Measurements from ENCODE around the gene BRD9. TPM values are rescaled to one million over a fixed set of nuclear protein-coding genes. Genes with fewer than 3 reads are reported as not detected.
A peak's percentile ranks its signal among the peaks of the same experiment; 100 is the strongest.

The BRD9 gene
- total RNA-seq, 2 experiments from 2014 or later = 46.7 to 49.7 TPM

DNA sequence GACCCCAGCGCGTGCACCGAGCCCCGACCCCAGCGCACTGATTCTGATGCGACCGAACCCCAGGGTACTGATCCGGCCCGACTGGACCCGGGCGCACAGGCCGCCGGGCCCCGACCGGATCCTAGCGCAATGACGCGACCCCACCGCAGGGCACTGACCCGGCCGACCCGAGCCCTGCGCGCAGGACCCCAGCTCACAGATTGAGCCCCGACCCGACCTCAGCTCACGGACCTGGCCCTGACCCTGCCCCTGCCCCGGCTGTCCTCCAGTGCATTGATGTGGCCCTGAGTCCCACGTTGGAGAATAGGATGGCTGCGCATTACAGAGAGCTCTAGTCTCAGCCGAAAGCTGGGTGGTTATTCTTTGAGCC is 521 bp upstream of the BRD9 start:
- CTCF ChIA-PET = interaction anchor here (1.0 to 1.2 kb wide), 4 partner anchors 89 to 760 kb away, joined by 3 read pairs; no protein-coding TSS in a partner anchor
- POLR2A ChIA-PET = no interaction called here

DNA sequence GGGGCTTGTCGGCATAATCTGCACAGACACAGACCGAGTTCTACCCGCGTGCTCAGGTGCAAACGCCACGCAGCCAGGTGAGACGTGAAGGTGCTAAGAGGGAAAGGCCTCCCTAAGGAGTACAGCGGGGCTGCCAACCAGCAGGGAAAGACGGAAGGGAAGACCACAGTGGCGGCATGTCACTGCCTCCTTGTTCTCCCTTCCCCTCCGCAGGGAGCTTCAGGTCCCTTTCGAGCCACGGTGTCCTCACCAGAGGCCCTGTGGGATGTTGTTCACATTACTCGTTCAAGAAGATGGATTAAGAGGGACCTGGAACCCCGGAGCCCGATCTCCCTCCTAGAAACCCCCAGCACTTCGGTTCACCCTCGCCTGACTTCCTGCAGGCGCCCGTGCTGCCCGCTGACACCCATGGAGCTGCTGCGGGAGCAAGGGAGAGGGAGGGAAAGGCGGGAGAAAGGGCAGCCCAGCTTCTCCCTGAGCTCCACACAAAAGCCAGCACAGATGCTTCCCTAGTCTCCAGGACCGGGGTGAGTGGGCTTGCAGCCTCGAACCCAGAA is 686 bp downstream of the BRD9 start:
- no peaks in the 10 kb centered on the region for H3K9me3 Mint-ChIP-seq (ENCODE audit: low read depth)
- CTCF ChIA-PET = interaction anchor here (1.1 kb wide), 2 partner anchors 9 to 12 kb away, joined by 3 to 4 read pairs; no protein-coding TSS in a partner anchor
- no peaks in the 10 kb centered on the region for H3K27me3 Mint-ChIP-seq
- ATAC-seq = no peak
- POLR2A ChIA-PET = no interaction called here
- peaks cover 75% of the 10 kb centered on the region for H3K36me3 Mint-ChIP-seq (ENCODE audit: low read depth)
- peak; percentile 35 for DNase-seq
- H3K27ac Mint-ChIP-seq = peak overlapping the region; percentile 85
- H3K4me3 Mint-ChIP-seq = peak overlapping the region; percentile 90
- H3K4me1 Mint-ChIP-seq = peaks cover 36% of the 10 kb centered on the region
- intact Hi-C loops (cut with DNase I, micrococcal nuclease) = loop anchor here in 1 of 2 experiments (1.0 to 10.0 kb wide), 12 partner anchors 20 to 907 kb away; partner anchors contain the start of genes CCDC127, CEP72, CLPTM1L and EXOC3

More for the DNA sequence above, 521 bp upstream of the BRD9 start:
- intact Hi-C loops (cut with DNase I, micrococcal nuclease) = loop anchor here in 1 of 2 experiments (2.0 to 10.0 kb wide), 8 partner anchors 108 to 906 kb away; partner anchors contain the start of genes CCDC127, EXOC3, MRPL36 and PDCD6
- Mint-ChIP-seq H3K36me3 (ENCODE audit: low read depth) (peaks cover 64% of the 10 kb centered on the region), H3K27ac (no peak overlapping the region), H3K4me3 (peak overlapping the region; percentile 90), H3K4me1 (peaks cover 36% of the 10 kb centered on the region), H3K9me3 (ENCODE audit: low read depth) (no peaks in the 10 kb centered on the region), H3K27me3 (no peaks in the 10 kb centered on the region)
- ATAC-seq (peak; percentile 8), DNase-seq (peak; percentile 21)

DNA sequence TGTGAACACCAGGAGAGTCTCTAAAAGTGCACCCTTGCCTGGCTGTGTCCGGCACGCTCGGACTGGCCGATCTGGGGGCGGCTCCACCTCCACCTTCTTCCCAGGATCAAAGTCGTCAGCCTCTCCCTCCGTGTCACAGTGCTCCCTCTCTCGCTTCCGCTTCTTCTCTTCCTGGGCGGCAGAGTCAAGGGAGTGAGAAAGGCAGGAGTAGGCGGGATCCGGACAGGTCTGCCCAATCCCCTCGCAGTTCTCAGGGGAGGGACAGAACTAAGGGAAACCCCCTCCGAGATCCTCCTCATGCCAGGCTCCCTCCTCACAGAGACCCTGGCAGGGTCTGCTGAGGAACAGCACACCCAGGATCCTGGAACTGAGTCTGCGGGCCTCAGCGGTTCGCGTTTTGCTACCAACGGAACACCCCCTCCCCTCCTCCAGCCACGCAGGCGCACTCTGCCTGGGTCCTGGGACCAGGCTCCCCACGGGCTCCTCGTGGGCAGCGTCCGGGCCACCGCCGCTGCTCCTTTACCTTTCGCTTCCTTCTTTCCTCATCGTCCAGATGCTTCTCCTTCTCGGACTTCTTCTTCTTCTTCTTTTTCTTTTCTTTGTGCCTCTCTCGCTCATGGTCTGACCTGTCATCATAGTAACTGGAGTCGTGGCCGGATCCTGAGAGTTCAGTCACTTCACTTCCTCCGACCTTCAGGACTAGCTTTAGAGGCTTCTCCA is 1.3 kb downstream of the BRD9 start:
- Mint-ChIP-seq H3K27ac (peak overlapping the region; percentile 85), H3K27me3 (no peaks in the 10 kb centered on the region), H3K4me3 (peak overlapping the region; percentile 90), H3K36me3 (ENCODE audit: low read depth) (peaks cover 74% of the 10 kb centered on the region), H3K4me1 (peaks cover 36% of the 10 kb centered on the region), H3K9me3 (ENCODE audit: low read depth) (no peaks in the 10 kb centered on the region)
- intact Hi-C loops (cut with DNase I, micrococcal nuclease) = loop anchor here in 1 of 2 experiments (5.0 to 10.0 kb wide), 2 partner anchors 446 to 674 kb away; partner anchors contain the start of genes CCDC127, EXOC3 and SDHA
- ChIA-PET CTCF (interaction anchor here (1.1 kb wide), 1 partner anchor 10 kb away, joined by 4 read pairs; no protein-coding TSS in a partner anchor), POLR2A (no interaction called here)
- DNase-seq (no peak), ATAC-seq (no peak)

DNA sequence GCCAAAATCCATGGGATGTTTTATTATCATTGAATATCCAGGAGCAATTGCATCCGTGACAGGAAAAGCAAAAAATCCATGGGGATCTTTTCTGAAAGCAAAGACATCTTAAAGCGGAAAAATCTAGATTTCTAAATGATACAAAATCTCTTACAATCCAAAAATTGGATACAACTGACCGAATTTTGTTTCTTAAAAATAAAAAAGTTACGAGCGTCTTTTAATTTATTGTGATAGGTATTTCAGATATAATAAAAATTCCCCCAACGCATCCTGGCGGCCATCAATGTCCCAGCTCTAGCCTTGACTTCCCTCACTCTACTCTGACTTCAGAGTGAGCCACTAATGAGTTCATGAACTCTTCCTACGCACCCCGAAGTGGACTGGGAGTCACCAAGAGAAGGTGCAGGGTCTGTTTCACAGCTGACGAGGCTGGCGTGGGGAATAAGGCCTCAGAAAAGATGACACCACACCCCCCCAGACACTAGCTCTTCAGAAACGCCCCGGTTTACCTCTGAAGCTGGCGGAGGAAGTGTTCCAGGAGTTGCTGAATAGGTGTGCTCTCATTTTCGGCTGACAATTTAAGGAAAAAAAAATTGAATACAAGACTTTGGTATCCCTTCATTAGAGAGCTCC is 3.4 kb downstream of the BRD9 start:
- no peaks in the 10 kb centered on the region for H3K27me3 Mint-ChIP-seq
- peak overlapping the region; percentile 35 for H3K27ac Mint-ChIP-seq
- no peaks in the 10 kb centered on the region for H3K9me3 Mint-ChIP-seq (ENCODE audit: low read depth)
- intact Hi-C loops (cut with DNase I, micrococcal nuclease) = no loop called here
- peaks cover 36% of the 10 kb centered on the region for H3K4me1 Mint-ChIP-seq
- peaks cover 78% of the 10 kb centered on the region for H3K36me3 Mint-ChIP-seq (ENCODE audit: low read depth)
- H3K4me3 Mint-ChIP-seq = no peak overlapping the region
- no peak for ATAC-seq
- DNase-seq = no peak
- ChIA-PET POLR2A (no interaction called here), CTCF (interaction anchor here (1.0 to 1.7 kb wide), 3 partner anchors 13 to 24 kb away, joined by 3 to 4 read pairs (median 4); no protein-coding TSS in a partner anchor)

DNA sequence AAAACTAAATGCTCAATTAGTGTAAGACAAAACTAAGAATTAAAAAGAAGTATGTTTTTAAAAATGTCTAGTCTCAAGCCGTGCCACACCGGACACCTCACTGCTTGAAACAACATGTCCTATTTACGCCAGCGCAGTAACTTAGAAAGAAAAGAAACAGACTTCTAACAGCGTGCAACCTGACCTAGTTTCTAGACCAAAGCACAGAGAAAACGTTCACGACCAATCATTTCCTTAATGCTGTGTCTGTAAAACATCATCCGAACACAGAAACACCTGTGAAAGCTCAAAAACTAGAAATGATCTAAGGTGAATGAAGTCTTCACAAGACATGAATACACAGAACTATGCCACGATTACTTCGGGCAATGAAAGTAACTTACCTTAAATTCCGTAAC is 4.0 kb downstream of the BRD9 start:
- H3K36me3 Mint-ChIP-seq (ENCODE audit: low read depth) = peaks cover 79% of the 10 kb centered on the region
- no peaks in the 10 kb centered on the region for H3K27me3 Mint-ChIP-seq
- intact Hi-C loops (cut with DNase I, micrococcal nuclease) = no loop called here
- ChIA-PET CTCF (interaction anchor here (1.0 to 1.7 kb wide), 2 partner anchors 14 to 24 kb away, joined by 3 to 4 read pairs; no protein-coding TSS in a partner anchor), POLR2A (interaction anchor here (0.6 kb wide), 1 partner anchor 639 kb away, joined by 4 read pairs; no protein-coding TSS in a partner anchor)
- no peak for ATAC-seq
- H3K4me3 Mint-ChIP-seq = no peak overlapping the region
- H3K4me1 Mint-ChIP-seq = peaks cover 34% of the 10 kb centered on the region
- no peaks in the 10 kb centered on the region for H3K9me3 Mint-ChIP-seq (ENCODE audit: low read depth)
- H3K27ac Mint-ChIP-seq = peak overlapping the region; percentile 35
- DNase-seq = no peak

DNA sequence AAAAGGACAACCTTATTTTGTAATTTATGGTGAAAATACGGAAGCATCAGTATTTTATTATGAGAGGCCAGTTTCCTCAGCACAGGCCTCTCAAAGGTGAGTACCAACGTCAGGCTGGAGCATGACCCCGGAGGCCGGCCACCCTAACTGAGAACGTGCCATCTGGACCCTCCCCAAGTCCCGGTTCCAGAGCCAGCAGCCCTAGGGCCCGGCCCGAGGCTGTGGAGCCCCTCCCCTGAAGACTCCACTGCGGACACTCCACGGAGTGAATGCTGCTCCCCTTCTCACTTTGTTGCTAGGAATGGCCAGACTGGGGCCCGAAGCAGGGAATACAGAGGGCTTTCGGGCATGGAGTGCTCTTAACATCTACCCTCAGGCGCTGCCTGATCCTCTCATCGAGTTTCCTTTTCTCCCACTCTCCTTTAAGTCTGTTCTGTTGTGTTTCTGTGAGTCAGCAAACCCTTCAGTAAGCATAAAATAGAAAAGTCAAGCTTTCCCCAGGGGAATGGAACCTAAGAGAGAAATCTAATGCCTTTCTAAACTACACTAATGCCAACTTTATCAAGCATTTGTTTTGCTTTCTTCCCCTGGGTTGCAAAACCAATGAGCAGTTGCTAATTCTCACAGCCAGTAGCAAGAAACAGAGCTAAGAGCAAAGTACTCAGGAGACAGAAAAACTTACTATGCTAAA is 4.5 kb downstream of the BRD9 start:
- DNase-seq = no peak
- Mint-ChIP-seq H3K9me3 (ENCODE audit: low read depth) (peaks cover 4% of the 10 kb centered on the region), H3K4me3 (no peak overlapping the region), H3K27ac (no peak overlapping the region), H3K27me3 (no peaks in the 10 kb centered on the region), H3K4me1 (peaks cover 32% of the 10 kb centered on the region), H3K36me3 (ENCODE audit: low read depth) (peaks cover 80% of the 10 kb centered on the region)
- POLR2A ChIA-PET = interaction anchor here (0.6 kb wide), 1 partner anchor 639 kb away, joined by 4 read pairs; no protein-coding TSS in a partner anchor
- CTCF ChIA-PET = interaction anchor here (1.0 to 1.7 kb wide), 2 partner anchors 14 to 25 kb away, joined by 3 to 4 read pairs; no protein-coding TSS in a partner anchor
- intact Hi-C loops (cut with DNase I, micrococcal nuclease) = no loop called here
- no peak for ATAC-seq

DNA sequence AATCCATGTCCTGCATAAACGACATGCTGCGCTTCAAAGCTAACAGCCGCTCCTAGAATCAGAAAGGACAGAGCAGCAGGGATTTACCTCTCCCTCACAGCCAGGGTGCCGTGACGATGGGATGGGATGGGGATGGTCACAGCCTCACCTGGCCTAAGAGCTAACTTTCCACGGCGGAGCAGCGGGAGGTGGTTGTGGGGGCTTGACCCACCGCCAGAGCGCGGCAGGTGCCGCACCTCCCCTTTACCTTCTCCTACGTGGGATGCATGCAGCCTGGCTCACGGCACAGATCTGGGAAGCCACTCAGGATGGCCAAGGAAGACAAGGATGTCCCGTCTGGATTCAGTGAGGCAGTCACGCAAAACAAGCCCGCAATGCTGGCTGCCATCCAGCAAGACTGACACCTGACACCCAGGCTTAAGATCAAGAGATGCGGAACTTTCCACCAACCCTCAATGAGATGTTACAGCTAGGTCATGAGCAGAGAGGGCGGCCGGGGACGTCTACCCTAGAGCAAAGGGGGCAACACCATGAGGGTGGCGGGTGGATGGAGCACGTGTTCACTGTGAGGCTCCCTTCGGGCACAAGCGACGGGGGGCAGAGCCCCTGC is 5.8 kb downstream of the BRD9 start:
- H3K27me3 Mint-ChIP-seq = no peaks in the 10 kb centered on the region
- no peak overlapping the region for H3K4me3 Mint-ChIP-seq
- CTCF ChIA-PET = no interaction called here
- POLR2A ChIA-PET = no interaction called here
- DNase-seq = no peak
- H3K27ac Mint-ChIP-seq = no peak overlapping the region
- no peak for ATAC-seq
- intact Hi-C loops (cut with DNase I, micrococcal nuclease) = no loop called here
- H3K4me1 Mint-ChIP-seq = peaks cover 44% of the 10 kb centered on the region
- peaks cover 90% of the 10 kb centered on the region for H3K36me3 Mint-ChIP-seq (ENCODE audit: low read depth)
- H3K9me3 Mint-ChIP-seq (ENCODE audit: low read depth) = peaks cover 11% of the 10 kb centered on the region

DNA sequence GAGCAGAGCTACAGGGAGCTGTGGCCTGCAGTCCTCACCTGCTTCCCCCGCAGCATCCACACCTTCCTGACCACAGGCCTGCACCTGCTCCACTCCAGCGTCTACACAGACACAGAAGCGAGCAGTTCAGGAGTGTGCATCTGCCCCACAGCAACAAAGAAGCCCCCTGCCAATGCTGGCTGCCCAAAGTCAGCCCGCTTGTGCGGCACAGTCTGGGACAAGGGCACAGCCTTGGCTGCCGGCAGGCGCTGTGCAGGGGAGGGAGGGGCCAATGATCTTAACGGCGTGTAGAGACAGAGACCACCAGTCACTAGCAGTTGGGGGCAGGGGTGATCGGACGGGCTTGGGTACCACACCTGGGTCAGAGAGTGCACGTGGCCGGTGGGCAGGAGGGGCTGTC is 6.6 kb downstream of the BRD9 start:
- Mint-ChIP-seq H3K36me3 (ENCODE audit: low read depth) (peaks cover 92% of the 10 kb centered on the region), H3K4me3 (no peak overlapping the region), H3K27ac (no peak overlapping the region), H3K9me3 (ENCODE audit: low read depth) (peaks cover 11% of the 10 kb centered on the region), H3K4me1 (peaks cover 39% of the 10 kb centered on the region), H3K27me3 (no peaks in the 10 kb centered on the region)
- intact Hi-C loops (cut with DNase I, micrococcal nuclease) = no loop called here
- ChIA-PET POLR2A (no interaction called here), CTCF (no interaction called here)
- ATAC-seq = no peak
- DNase-seq = no peak

DNA sequence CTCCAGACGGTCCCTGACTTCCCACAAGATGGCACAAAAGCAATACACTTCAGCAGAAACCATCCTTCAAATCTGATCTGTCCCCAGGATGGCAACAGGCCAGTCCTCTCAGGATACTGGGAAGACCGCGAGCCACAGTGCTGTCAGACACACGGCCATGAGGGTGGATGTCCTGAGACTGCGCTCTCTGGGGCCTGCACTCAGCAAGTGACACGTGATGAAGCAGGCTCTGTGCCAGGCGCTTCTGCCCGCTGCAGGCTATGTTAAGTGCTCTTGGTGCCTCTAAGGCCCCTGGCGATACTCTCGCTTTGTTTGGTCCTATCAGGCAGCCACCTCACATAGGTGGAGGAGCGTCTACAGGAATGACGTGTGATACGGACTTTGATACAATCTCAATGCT is 7.1 kb downstream of the BRD9 start:
- intact Hi-C loops (cut with DNase I, micrococcal nuclease) = no loop called here
- H3K36me3 Mint-ChIP-seq (ENCODE audit: low read depth) = peaks cover 93% of the 10 kb centered on the region
- no peak overlapping the region for H3K27ac Mint-ChIP-seq
- H3K4me1 Mint-ChIP-seq = peaks cover 34% of the 10 kb centered on the region
- DNase-seq = no peak
- H3K27me3 Mint-ChIP-seq = no peaks in the 10 kb centered on the region
- peaks cover 11% of the 10 kb centered on the region for H3K9me3 Mint-ChIP-seq (ENCODE audit: low read depth)
- ChIA-PET POLR2A (no interaction called here), CTCF (no interaction called here)
- no peak overlapping the region for H3K4me3 Mint-ChIP-seq
- no peak for ATAC-seq

DNA sequence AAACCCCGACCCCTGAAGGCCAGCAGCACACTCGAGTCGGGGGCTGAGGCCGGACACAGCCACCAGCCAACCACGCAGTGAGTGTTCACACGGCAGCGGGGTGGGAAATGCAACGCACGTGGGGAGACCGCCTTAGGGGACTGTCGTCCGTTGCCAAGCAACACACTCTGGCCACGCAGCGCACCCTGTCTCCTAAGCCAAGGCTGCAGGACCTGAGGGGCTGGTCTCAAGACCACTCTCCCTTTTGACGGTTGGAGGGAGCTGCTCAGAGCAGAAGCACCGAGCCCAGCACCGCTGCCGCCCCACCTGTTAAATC is 7.5 kb downstream of the BRD9 start:
- no peak for ATAC-seq
- intact Hi-C loops (cut with DNase I, micrococcal nuclease) = no loop called here
- Mint-ChIP-seq H3K4me1 (peaks cover 30% of the 10 kb centered on the region), H3K4me3 (no peak overlapping the region), H3K36me3 (ENCODE audit: low read depth) (peaks cover 89% of the 10 kb centered on the region), H3K27ac (no peak overlapping the region), H3K9me3 (ENCODE audit: low read depth) (peaks cover 11% of the 10 kb centered on the region), H3K27me3 (no peaks in the 10 kb centered on the region)
- ChIA-PET POLR2A (no interaction called here), CTCF (no interaction called here)
- no peak for DNase-seq

Data from activated CD4-positive, alpha-beta T cell treated with anti-CD3 and anti-CD28 coated beads for 36 hours (primary cell).